ENCODE results near the gene ZFP92. TPM values are rescaled to one million over a fixed set of nuclear protein-coding genes. Genes with fewer than 3 reads are reported as not detected.

Gene ZFP92
- total and polyA plus RNA-seq, 2 of the 8 experiments (the other 6 are each of a cell fraction or from before 2014, with no cell fraction given) = 0.14 to 0.41 TPM

DNA sequence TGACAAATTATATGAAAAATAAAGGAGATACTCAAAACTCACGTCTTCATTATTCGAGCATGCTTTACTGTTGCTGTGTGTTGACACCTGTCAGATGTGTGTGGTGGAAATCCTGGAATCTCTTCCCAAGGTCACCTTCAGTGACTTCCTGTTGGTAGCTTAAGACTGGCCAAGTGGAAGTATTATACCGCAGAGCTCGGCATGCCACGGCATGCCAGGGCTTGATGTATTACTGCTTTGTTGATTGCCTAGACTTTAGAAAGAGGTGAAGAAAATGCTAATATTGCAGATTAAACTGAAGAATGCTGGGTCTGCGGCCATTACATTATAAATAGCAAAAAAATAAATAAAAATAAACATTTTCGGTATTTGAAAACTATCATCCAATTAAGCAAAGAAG, 30.0 kb downstream of the ZFP92 start (continued):
- TF ChIP-seq ASH2L (IDR thresholded peaks at IDR 0.05; ENCODE audit: low read length) = no peak

Data from H1 (cell line).